GM21528 (cell line): ENCODE results near the gene LUC7L3.
A peak's percentile ranks its signal among the peaks of the same experiment; 100 is the strongest.

Experiments used
- ATAC-seq: cut with Tn5 transposase; IDR thresholded peaks from one replicate; pipeline ENCODE4 v1.9.1; 2021; ENCODE audit warnings: mild to moderate bottlenecking, moderate library complexity; ENCODE audit not compliant: unreplicated experiment, low FRiP score

LUC7L3 gene

DNA sequence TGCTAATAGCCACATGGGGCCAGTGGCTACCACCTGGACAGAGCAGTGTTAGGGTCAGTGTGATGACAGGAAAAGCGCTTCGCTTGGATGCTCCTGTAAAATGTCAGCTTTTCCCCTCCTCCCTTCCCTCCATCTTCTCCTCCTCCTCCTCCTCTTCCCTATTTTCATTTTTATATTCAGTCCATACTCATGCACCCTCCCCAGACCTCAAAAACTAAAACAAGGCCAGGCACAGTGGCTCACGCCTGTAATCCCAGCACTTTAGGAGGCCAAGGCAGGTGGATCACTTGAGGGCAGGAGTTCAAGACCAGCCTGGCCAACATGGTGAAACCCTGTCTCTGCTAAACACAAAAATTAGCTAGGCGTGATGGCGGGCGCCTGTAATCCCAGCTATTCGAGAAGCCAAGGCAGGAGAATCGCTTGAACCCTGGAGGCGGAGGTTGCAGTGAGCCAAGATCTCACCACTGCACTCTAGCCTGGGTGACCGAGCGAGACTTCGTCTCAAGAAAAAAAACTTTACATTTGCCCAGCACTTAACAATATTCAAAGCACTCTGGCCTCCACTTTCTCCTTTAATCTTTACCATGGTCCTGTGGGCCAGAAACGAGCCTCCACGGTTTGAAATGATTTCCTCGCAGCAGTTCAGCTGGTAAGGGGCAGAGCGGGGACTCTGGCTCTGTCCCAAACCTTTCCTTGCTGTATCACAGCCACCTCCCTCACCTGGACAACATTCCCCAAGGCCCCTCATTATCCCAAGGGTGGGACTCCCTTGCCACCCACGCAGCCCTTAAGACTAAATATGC, 33.5 kb upstream of the LUC7L3 start:
- no peak for ATAC-seq

GRCh38 chr17:50686494-50687199, 32.8 kb upstream of the LUC7L3 start:
- ATAC-seq, result no peak

- no peak for ATAC-seq
These were observed 32.0 kb upstream of the LUC7L3 start for GRCh38 chr17:50687200-50688066.

- no peak for ATAC-seq
These were observed 31.2 kb upstream of the LUC7L3 start for GRCh38 chr17:50688245-50688644.

DNA sequence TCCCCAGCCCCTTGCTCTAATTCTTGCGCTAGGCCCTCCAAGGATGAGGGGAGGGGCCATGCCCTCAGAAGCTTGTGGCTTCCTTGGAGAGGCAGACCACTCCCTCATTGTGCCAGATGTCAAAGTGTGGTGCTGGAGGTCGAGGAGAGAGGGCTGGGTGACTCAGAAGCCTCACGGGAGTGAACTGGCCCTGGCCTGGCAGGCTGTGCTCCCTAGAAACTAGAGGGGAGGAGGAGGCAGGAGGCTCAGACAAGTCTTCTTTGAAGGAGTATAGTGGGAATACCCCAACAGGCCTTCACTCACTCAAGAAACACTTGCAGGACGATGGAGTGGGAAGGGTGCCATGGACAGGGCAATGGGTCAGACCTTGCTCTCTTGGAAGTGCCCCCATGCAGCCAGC, 30.2 kb upstream of the LUC7L3 start:
- ATAC-seq, result no peak

DNA sequence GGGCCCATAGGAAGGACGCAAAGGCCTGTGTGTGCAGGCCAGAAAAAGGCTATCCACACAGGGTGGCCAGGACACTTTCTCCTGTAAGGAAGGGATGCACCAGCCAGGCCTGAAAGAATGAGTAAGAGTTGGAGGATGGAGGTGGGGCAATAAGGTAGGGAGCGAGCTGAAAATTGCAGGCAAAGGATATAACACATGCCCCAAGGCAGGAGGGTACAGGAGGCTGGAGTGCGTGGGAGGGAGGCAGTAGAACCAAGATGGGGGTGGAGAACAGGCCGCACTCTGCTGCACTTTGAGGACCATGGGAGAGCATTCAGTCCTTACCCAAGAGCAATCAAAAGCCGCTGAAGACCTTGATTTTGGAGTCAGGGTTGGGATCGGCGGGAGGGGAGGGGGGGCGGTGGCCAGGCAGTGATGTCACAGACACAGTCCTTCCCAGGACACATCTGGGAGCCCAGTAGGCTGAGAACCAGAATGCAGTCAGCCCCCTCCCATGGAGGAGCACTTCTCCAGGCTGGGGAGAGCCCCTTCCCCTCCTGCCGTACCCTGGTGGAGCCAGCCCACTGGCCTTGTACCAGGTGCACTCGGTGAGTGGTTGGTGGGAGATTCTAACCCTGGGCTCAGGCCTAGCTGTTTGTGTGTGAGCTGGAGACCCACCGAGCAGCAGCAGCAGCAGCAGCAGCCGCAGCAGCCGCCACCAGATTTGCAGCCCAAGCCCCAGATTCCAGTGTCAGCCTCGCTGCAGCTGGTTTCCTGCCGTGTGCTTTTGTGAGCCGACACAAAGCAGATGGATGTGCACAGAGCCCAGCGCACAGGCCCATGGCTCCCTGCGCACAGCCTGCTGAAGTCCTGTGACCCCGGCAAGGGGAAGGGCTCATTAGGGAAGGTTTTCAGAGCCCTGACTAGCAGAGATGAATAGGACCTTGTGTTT, 29.2 kb upstream of the LUC7L3 start:
- no peak for ATAC-seq

GRCh38 chr17:50690887-50691549, 28.4 kb upstream of the LUC7L3 start:
- ATAC-seq, result no peak

DNA sequence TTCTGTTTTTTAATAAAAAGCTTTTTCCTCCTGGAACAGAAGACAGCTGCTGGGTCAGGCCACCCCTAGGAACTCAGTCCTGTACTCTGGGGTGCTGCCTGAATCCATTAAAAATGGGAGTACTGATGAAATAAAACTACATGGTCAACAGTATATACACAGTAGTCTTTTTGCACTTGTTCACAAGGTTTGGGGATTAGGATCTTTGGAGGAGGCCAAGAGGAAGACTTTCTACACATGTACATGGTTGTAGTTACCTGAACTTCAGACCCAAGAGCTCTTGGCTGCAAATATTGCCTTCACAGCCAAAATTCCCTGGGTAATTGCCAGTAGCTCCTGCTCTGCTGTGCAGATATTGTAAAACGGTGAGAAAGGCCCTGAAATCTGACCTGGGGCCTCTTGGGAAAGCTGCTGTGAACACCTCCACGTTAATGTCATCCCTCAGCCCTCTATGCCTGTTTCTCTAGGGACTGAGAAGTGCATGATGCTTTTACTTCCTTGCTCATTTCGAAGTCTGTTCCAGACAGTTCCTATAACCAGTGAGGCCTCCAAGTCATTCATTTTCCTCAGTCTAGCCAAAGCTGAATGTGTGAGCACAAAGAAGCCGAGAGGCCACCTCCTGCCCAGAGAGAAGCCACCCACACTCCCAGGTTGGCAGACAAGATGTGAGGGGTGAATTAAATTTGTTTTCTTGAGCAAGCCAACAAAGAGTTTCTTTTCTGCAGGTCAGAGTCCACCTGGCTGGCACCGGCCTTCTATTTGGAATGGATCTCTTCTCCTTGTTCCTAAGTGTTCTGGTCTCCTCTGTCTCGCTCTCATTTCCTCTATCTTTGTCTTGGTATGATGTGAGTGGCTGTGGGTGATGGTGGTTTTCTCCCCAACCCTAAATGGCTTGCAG, 27.6 kb upstream of the LUC7L3 start:
- ATAC-seq, result no peak

DNA sequence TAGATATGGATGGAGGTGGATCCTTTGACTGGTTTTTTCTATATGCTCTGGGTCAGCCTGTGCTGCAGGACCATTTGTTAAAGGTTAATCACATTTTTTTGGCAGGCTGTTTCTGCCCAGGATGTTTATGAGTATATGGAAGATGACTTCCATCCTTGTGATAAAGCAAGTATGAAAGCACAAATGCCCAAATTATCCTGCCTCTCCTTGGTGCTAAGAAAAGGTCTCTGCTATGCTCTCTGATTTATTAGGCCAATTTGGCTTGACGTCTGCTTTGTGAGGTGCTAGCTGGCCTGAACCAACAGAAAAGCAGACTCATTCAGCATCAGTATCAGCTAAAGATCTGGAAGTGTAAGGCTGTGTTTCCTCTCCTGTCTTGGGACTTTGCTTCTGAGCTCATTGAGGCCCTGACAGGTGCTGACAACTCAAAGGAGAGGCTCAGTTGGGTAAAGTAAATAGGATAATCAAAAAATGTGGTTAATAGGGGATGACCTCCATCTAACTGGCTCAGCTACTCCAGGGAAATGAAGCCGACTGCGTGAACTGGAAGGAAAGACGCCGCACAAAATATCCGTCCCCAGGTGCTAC, 26.9 kb upstream of the LUC7L3 start:
- ATAC-seq, result no peak

- ATAC-seq, result no peak
These were observed 26.2 kb upstream of the LUC7L3 start for GRCh38 chr17:50693036-50693682.

GRCh38 chr17:50696365-50696879, 23.0 kb upstream of the LUC7L3 start:
- ATAC-seq, result no peak

DNA sequence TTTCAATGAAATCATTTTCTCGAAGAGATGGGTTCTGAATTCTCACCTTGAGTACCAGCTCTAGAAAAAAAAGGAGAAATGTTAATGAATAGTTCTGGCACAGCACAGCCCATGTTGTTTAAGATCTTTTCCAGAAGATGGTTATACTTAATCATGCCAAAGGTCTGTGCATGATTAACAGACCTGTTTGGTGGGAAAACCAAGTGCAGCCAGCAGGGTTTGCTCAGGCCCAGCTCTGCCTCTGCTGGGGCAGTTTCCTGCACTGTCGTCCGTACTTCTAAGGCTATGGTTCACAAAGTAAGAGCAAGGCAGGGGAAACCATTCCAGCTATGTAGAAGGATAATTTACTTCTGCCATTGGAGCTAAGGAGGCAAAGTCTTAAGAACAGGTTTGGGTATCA, 22.3 kb upstream of the LUC7L3 start:
- ATAC-seq, result no peak

DNA sequence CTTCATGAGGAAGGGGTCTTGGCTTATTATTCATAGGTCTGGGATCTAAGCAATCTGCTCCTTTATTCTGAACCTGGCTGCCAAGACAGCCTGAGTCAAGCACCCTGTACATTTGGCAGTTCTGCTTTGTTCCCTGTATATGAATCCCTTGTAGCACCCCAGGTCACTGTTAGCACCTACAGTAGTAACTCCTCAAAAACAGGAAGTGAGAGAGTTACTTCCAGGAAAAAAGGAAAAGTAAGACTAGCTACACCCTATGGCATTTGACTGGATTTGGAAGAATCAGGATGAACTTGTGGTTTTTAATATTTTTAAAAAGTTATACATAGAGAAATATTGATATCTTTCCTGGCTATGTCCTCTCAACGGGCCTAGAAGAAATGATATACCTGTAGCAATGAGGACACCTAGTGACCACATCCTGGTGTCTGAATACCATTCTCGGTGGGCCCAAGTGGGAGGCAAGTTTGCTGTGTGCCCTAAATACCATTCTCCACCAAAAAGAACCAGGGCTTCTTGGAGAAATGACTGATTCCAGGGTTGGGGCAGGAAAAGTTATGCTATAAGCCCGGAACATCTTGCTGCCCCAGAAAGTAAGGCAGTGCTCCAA, 21.6 kb upstream of the LUC7L3 start:
- no peak for ATAC-seq

- ATAC-seq, result no peak
These were observed 20.0 kb upstream of the LUC7L3 start for GRCh38 chr17:50699410-50699809.

DNA sequence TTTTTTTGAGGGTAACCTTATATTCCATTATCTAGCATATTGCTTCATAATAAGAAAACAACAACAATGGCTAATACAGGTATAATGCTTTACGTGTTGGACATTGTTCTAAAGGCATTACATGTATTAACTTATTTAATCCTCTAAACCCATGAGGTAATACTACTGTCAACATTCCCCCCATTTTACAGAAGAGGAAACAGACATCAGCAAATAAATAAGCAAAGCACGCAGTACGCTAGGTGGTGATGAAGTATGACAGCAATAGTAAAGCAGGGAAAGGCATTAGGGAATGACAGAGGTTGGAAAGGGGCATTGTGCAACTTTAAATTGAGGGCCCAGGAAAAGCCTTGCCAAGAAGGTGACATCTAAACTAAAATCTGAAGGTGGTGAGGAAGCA, 16.2 kb upstream of the LUC7L3 start:
- ATAC-seq, result no peak

DNA sequence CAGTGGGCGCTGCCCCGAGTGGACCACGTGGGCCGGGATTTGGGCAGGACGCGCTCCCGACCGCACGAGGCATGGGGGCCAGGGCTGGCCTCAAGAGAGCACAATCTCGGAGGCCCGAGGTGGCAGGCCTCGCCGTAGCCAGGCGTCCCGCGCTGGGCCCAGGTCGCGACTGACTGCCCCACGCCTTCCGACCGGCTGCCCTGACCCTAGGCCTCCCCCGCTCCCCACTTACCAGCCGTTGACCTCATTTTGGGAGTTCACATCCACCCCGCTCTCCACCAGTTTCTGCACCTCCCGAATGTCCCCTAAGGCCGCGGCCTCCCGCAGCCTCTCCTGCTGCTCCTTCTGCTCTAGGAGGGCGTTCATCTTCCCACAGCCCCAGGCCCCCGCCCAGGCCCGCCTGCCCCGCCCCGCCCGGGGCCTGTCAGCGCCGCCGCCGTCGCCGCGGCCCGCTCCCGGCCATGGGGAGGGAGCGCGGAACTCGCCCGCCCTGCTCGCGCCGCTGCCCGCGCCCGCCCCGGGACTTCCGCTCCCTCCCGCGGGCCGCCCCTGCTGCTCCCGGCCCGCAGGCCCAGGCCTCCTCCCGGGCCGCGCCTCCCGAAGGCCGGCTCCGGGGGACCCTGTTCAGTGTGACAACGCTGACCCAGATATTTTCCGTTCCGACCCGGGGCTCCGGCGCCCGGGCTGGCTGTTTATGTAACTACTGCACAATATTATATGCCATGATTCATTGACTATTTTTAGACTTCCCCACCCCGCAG, 11.9 kb upstream of the LUC7L3 start, which contains the start of gene ANKRD40:
Gene ANKRD40, minus strand, starts transcription at position 626 of the 761 bp plus-strand sequence. Its CDS starts 260 bp downstream, at position 366.
- peak; percentile 71 for ATAC-seq
